Hematopoietic multipotent progenitor cell treated with erythropoietin and hydrocortisone succinate and interleukin-3 and kit ligand, for 6 days (in vitro differentiated cells): ENCODE results near the gene DNAAF5.
"Not testable (repeated sequence)": the region's sequence is repeated elsewhere in the genome, so short reads cannot be mapped to it uniquely, and the experiment has no call there.

Experiments
- DNase-seq: peaks from one replicate; pipeline ENCODE4 v3.0.0-alpha.2; 2015

The DNAAF5 gene

GRCh38 chr7:730501-731439 is 4.3 kb downstream of the DNAAF5 start:
- DNase-seq, result no peak

GRCh38 chr7:731440-732085 is 5.1 kb downstream of the DNAAF5 start:
- DNase-seq, result no peak

- peak; percentile 58 for DNase-seq
Observed at GRCh38 chr7:732094-732541, 5.6 kb downstream of the DNAAF5 start.

- DNase-seq, result no peak
Observed at GRCh38 chr7:732556-732955, 6.1 kb downstream of the DNAAF5 start.

GRCh38 chr7:734214-734613 is 7.7 kb downstream of the DNAAF5 start:
- no peak for DNase-seq

- DNase-seq, result no peak
Observed at GRCh38 chr7:734808-735207, 8.3 kb downstream of the DNAAF5 start.

GRCh38 chr7:738241-738640 is 11.7 kb downstream of the DNAAF5 start:
- DNase-seq, result no peak

GRCh38 chr7:738723-739454 is 12.4 kb downstream of the DNAAF5 start:
- DNase-seq, result no peak

- no peak for DNase-seq
Observed at GRCh38 chr7:739455-739982, 13.0 kb downstream of the DNAAF5 start.

GRCh38 chr7:739983-740942 is 13.8 kb downstream of the DNAAF5 start:
- no peak for DNase-seq

GRCh38 chr7:741191-741671 is 14.7 kb downstream of the DNAAF5 start:
- DNase-seq, result no peak

- DNase-seq, result no peak
Observed at GRCh38 chr7:741850-742249, 15.4 kb downstream of the DNAAF5 start.

GRCh38 chr7:742791-743190 is 16.3 kb downstream of the DNAAF5 start:
- no peak for DNase-seq

GRCh38 chr7:743341-744127 is 17.0 kb downstream of the DNAAF5 start:
- not testable (repeated sequence) for DNase-seq

- not testable (repeated sequence) for DNase-seq
Observed at GRCh38 chr7:744128-744520, 17.6 kb downstream of the DNAAF5 start.

GRCh38 chr7:744854-745430 is 18.4 kb downstream of the DNAAF5 start:
- no peak for DNase-seq

- DNase-seq, result no peak
Observed at GRCh38 chr7:745431-746154, 19.1 kb downstream of the DNAAF5 start.

GRCh38 chr7:746155-747061 is 19.9 kb downstream of the DNAAF5 start:
- no peak for DNase-seq

- no peak for DNase-seq
Observed at GRCh38 chr7:747186-747585, 20.7 kb downstream of the DNAAF5 start.
